Liver (tissue), 3 donors: ENCODE results near the gene NMU.

Source experiments
- CTCF ChIP-seq: fragments of 150-350 bp; IDR thresholded peaks from 2 replicates; pipeline ENCODE4 v1.5.1; 2017; ENCODE audit warnings: improper control_type of control experiment, low read depth, low read length; ENCODE audit not compliant: missing input control
- NR2F2 ChIP-seq: IDR thresholded peaks from 2 replicates; pipeline ENCODE4 v1.6.1; 2016; ENCODE audit warnings: antibody characterized with exemption
- TF ChIP-seq, protein P1 (sequence below): IDR thresholded peaks from 2 replicates; pipeline ENCODE4 v1.6.1; 2016; ENCODE audit warnings: antibody characterized with exemption, mild to moderate bottlenecking
- donor health status: healthy.
- donor health status: healthy.

DNA sequence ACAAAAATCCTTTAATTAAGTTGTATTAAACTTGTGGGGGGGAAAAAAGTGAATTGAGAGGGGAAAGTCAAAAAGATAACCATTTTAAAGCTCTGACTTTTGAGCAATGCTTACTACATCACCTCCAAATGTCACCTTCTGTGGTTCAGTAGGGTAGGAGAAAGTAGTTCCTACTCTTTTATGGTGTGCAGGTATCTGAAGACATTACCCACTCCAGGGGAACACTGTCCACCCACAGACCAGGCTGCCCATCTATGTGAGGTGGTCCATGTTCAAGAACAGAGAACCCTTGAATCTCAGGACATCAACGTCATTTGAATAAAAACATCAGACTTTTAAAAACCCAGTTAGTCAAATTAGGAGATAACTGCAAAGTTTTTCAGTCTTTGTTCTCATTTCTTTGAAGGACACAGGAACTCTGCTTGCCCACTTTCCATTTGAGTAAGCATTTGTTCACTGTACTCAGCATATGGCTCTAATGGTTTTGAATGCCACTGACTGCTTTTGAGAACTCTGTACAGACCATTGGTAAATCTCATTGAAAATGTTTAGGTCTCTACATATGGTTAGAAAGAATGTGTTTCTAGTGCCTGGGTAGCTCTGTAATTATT lies 18.4 kb downstream of the NMU start:
- TF ChIP-seq CTCF = no peak
- no peak for TF ChIP-seq NR2F2
- TF ChIP-seq, protein P1, sequence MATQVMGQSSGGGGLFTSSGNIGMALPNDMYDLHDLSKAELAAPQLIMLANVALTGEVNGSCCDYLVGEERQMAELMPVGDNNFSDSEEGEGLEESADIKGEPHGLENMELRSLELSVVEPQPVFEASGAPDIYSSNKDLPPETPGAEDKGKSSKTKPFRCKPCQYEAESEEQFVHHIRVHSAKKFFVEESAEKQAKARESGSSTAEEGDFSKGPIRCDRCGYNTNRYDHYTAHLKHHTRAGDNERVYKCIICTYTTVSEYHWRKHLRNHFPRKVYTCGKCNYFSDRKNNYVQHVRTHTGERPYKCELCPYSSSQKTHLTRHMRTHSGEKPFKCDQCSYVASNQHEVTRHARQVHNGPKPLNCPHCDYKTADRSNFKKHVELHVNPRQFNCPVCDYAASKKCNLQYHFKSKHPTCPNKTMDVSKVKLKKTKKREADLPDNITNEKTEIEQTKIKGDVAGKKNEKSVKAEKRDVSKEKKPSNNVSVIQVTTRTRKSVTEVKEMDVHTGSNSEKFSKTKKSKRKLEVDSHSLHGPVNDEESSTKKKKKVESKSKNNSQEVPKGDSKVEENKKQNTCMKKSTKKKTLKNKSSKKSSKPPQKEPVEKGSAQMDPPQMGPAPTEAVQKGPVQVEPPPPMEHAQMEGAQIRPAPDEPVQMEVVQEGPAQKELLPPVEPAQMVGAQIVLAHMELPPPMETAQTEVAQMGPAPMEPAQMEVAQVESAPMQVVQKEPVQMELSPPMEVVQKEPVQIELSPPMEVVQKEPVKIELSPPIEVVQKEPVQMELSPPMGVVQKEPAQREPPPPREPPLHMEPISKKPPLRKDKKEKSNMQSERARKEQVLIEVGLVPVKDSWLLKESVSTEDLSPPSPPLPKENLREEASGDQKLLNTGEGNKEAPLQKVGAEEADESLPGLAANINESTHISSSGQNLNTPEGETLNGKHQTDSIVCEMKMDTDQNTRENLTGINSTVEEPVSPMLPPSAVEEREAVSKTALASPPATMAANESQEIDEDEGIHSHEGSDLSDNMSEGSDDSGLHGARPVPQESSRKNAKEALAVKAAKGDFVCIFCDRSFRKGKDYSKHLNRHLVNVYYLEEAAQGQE = no peak
